Trophoblast cell (in vitro differentiated cells and primary cell): Measurements from ENCODE around the gene MPZL2.

Experiments
- DNase-seq, 2 donors: peaks; one replicate each; pipeline ENCODE4 v3.0.0-alpha.2; 2016
- H2AFZ ChIP-seq: 2 replicates; pipeline ENCODE4 v1.6.1; 2013; ENCODE audit warnings: low read length, moderate library complexity, mild to moderate bottlenecking; ENCODE audit not compliant: insufficient read depth, poor library complexity
- H2AK5ac ChIP-seq: 2 replicates; pipeline ENCODE4 v1.6.1; 2013; ENCODE audit warnings: mild to moderate bottlenecking, low read length
- H2BK120ac ChIP-seq: 2 replicates; pipeline ENCODE4 v1.6.1; 2013; ENCODE audit warnings: low read length, mild to moderate bottlenecking, moderate library complexity; ENCODE audit not compliant: insufficient read depth, poor library complexity
- H2BK12ac ChIP-seq: 2 replicates; pipeline ENCODE4 v1.6.1; 2013; ENCODE audit warnings: mild to moderate bottlenecking, low read length, moderate library complexity
- H2BK5ac ChIP-seq: 2 replicates; pipeline ENCODE4 v1.6.1; 2013; ENCODE audit warnings: low read length, low read depth, moderate library complexity, mild to moderate bottlenecking; ENCODE audit not compliant: poor library complexity
- H3K14ac ChIP-seq: 2 replicates; pipeline ENCODE4 v1.6.1; 2013; ENCODE audit warnings: mild to moderate bottlenecking, low read length
- H3K18ac ChIP-seq: 2 replicates; pipeline ENCODE4 v1.6.1; 2013; ENCODE audit warnings: mild to moderate bottlenecking, low read length
- H3K23ac ChIP-seq: 2 replicates; pipeline ENCODE4 v1.6.1; 2013; ENCODE audit warnings: low read length
- H3K27ac ChIP-seq: 2 replicates; pipeline ENCODE4 v1.5.1; 2013; ENCODE audit warnings: low read depth, mild to moderate bottlenecking, inconsistent platforms, low read length, moderate library complexity
- H3K27me3 ChIP-seq: 2 replicates; pipeline ENCODE4 v1.6.1; 2013; ENCODE audit warnings: inconsistent platforms, mild to moderate bottlenecking, low read length, moderate library complexity; ENCODE audit not compliant: insufficient read depth
- H3K36me3 ChIP-seq, 2 experiments: 1 replicate in 1 of 2; 2 replicates in 1 of 2; pipeline ENCODE4 v1.6.1; 2013; ENCODE audit warnings: low read length in 2 of 2, mild to moderate bottlenecking in 2 of 2, moderate library complexity in 1 of 2; ENCODE audit not compliant: insufficient read depth in 2 of 2, control insufficient read depth in 1 of 2
- H3K4ac ChIP-seq: 2 replicates; pipeline ENCODE4 v1.6.1; 2013; ENCODE audit warnings: low read depth, mild to moderate bottlenecking, low read length, moderate library complexity
- H3K4me1 ChIP-seq, 2 experiments: 1 replicate in 1 of 2; 2 replicates in 1 of 2; pipeline ENCODE4 v1.6.1; 2013; ENCODE audit warnings: low read length in 2 of 2, mild to moderate bottlenecking in 2 of 2, moderate library complexity in 1 of 2; ENCODE audit not compliant: insufficient read depth in 2 of 2, control insufficient read depth in 1 of 2
- H3K4me2 ChIP-seq: 2 replicates; pipeline ENCODE4 v1.6.1; 2013; ENCODE audit warnings: inconsistent platforms, mild to moderate bottlenecking, low read length, moderate library complexity
- H3K4me3 ChIP-seq: 2 replicates; pipeline ENCODE4 v1.5.1; 2013; ENCODE audit warnings: mild to moderate bottlenecking, low read depth, low read length, inconsistent platforms
- H3K79me1 ChIP-seq: one replicate; pipeline ENCODE4 v1.6.1; 2013; ENCODE audit warnings: low read length
- H3K79me2 ChIP-seq: 2 replicates; pipeline ENCODE4 v1.6.1; 2013; ENCODE audit warnings: low read length, mild to moderate bottlenecking; ENCODE audit not compliant: control insufficient read depth, insufficient read depth, poor library complexity
- H3K9ac ChIP-seq: 2 replicates; pipeline ENCODE4 v1.6.1; 2013; ENCODE audit warnings: mild to moderate bottlenecking, low read length
- H3K9me3 ChIP-seq: 2 replicates; pipeline ENCODE4 v1.6.1; 2013; ENCODE audit warnings: low read depth, mild to moderate bottlenecking, control low read depth, inconsistent platforms, low read length; ENCODE audit not compliant: insufficient read depth
- H4K12ac ChIP-seq: 2 replicates; pipeline ENCODE4 v1.6.1; 2013; ENCODE audit warnings: low read depth, mild to moderate bottlenecking, low read length, moderate library complexity
- H4K8ac ChIP-seq: 2 replicates; pipeline ENCODE4 v1.6.1; 2013; ENCODE audit warnings: low read depth, mild to moderate bottlenecking, low read length, moderate library complexity
- H4K91ac ChIP-seq: one replicate; pipeline ENCODE4 v1.6.1; 2013; ENCODE audit warnings: low read depth, mild to moderate bottlenecking, low read length, moderate library complexity
- WGBS: extraction: QIAGEN DNeasy Blood & Tissue Kit; methylation state at CpG from one replicate; pipeline ENCODE4 v1.1.7; 2013; ENCODE audit warnings: missing lambda C conversion rate; ENCODE audit not compliant: insufficient read length, insufficient coverage; ENCODE audit errors: extremely low coverage; 5-methylcytosine and 5-hydroxymethylcytosine counted together

The MPZL2 gene

GRCh38 chr11:118217575-118217974 lies 46.5 kb downstream of the MPZL2 start:
- H4K12ac ChIP-seq = no peak overlapping the region
- WGBS = no CpG with 5 or more reads among the region's 3 CpGs
- no peaks in the 10 kb centered on the region for H3K79me1 ChIP-seq
- H3K79me2 ChIP-seq = no peaks in the 10 kb centered on the region
- no peak overlapping the region for H4K91ac ChIP-seq
- no peak overlapping the region for H2BK5ac ChIP-seq
- H3K4me1 ChIP-seq = no peaks in the 10 kb centered on the region
- no peak overlapping the region for H2BK120ac ChIP-seq
- no peak overlapping the region for H3K4me2 ChIP-seq
- H2AFZ ChIP-seq = no peak overlapping the region
- H3K36me3 ChIP-seq = no peaks in the 10 kb centered on the region
- no peak overlapping the region for H3K14ac ChIP-seq
- H3K4ac ChIP-seq = no peak overlapping the region
- no peak overlapping the region for H3K23ac ChIP-seq
- no peaks in the 10 kb centered on the region for H3K27me3 ChIP-seq
- H3K9ac ChIP-seq = no peak overlapping the region
- no peaks in the 10 kb centered on the region for H3K9me3 ChIP-seq
- no peak overlapping the region for H4K8ac ChIP-seq
- H2AK5ac ChIP-seq = no peak overlapping the region
- DNase-seq = no peak
- H2BK12ac ChIP-seq = no peak overlapping the region
- H3K27ac ChIP-seq = no peak overlapping the region
- H3K4me3 ChIP-seq = no peak overlapping the region
- no peak overlapping the region for H3K18ac ChIP-seq

DNA sequence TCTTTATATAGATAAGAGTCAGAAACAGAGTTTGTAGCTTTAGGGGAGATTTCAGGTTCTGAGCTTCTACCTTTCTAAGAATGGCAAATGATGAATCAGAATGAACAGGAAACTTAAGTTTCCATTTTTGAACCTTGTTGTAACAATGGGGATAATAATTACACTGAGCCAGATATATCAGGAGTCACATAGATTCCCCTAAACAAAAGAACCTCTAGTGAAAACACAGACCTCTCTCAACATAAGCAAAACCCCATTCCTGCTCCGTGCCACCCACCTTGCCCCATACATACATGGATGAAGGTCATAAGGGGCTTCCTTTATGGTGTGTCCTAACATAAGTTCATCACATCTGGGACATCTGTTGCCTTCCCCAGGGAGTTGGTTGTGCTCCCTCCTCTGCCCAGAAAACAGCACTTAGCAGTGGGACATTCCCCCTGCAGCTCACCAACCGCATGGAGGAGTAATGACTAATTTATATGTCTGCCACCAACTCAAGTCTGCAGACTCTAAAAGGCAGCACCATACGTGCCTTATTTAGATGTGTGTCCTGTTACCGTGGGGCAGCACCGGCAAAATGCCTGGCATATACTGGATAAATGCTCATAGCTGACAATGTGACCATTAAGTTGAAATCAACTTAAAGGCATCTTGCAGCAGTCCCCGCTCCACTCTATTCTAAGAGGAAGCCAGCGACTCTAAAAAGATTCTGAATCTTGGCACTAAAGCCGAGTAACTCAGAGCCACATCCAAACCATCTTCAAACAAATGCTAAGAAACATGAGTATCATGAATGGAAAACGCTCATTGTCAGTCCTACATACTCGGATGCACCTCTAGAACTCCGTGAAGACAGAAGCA lies 47.2 kb downstream of the MPZL2 start:
- no peak overlapping the region for H3K14ac ChIP-seq
- no peak overlapping the region for H3K9ac ChIP-seq
- no peaks in the 10 kb centered on the region for H3K9me3 ChIP-seq
- H3K18ac ChIP-seq = no peak overlapping the region
- H3K4me2 ChIP-seq = no peak overlapping the region
- H3K36me3 ChIP-seq = no peaks in the 10 kb centered on the region
- no peak overlapping the region for H3K4me3 ChIP-seq
- no peak overlapping the region for H2BK120ac ChIP-seq
- H4K8ac ChIP-seq = no peak overlapping the region
- H2BK5ac ChIP-seq = no peak overlapping the region
- H3K79me2 ChIP-seq = no peaks in the 10 kb centered on the region
- DNase-seq = no peak
- H3K27ac ChIP-seq = no peak overlapping the region
- H2BK12ac ChIP-seq = no peak overlapping the region
- no peak overlapping the region for H3K4ac ChIP-seq
- no peaks in the 10 kb centered on the region for H3K79me1 ChIP-seq
- no peak overlapping the region for H4K91ac ChIP-seq
- WGBS = no CpG with 5 or more reads among the region's 11 CpGs
- H2AK5ac ChIP-seq = no peak overlapping the region
- no peak overlapping the region for H3K23ac ChIP-seq
- H4K12ac ChIP-seq = no peak overlapping the region
- no peaks in the 10 kb centered on the region for H3K27me3 ChIP-seq
- H3K4me1 ChIP-seq = no peaks in the 10 kb centered on the region
- H2AFZ ChIP-seq = no peak overlapping the region

- Histone ChIP-seq H3K27ac (no peak overlapping the region), H2AFZ (no peak overlapping the region), H3K4me1 (peaks cover 0 to 2% of the 10 kb centered on the region in 2 experiments), H3K9ac (no peak overlapping the region), H2AK5ac (no peak overlapping the region), H4K12ac (no peak overlapping the region), H3K4me3 (no peak overlapping the region), H2BK12ac (no peak overlapping the region), H2BK5ac (no peak overlapping the region), H3K27me3 (no peaks in the 10 kb centered on the region), H3K4ac (no peak overlapping the region), H3K14ac (no peak overlapping the region), H3K79me1 (no peaks in the 10 kb centered on the region), H3K18ac (no peak overlapping the region), H3K23ac (no peak overlapping the region), H2BK120ac (no peak overlapping the region), H3K4me2 (no peak overlapping the region), H3K36me3 (no peaks in the 10 kb centered on the region), H3K9me3 (no peaks in the 10 kb centered on the region), H4K8ac (no peak overlapping the region), H3K79me2 (no peaks in the 10 kb centered on the region), H4K91ac (no peak overlapping the region)
- no CpG with 5 or more reads among the region's 7 CpGs for WGBS
- no peak for DNase-seq
Measured at GRCh38 chr11:118215765-118216164, 48.3 kb downstream of the MPZL2 start.

DNA sequence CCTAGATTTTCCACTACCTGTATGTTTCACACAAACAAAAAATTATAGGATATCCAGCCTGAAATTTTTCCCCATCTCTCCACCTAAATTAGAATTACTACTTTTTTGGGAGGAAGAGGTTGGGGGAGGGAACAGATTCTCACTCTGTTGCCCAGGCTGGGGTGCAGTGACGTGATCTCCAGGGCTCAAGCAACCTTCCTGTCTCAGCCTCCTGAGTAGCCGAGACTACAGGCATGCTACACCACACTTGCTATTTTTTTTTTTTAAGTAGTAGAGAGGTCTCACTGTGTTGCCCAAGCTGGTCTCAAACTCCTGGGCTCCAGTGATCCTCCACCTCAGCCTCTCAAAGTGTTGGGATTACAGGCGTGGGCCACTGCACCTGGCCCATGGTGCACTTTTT lies 48.8 kb downstream of the MPZL2 start:
- no peaks in the 10 kb centered on the region for H3K79me1 ChIP-seq
- no peaks in the 10 kb centered on the region for H3K27me3 ChIP-seq
- H3K4me3 ChIP-seq = no peak overlapping the region
- no peak overlapping the region for H2AK5ac ChIP-seq
- H3K14ac ChIP-seq = no peak overlapping the region
- H2BK12ac ChIP-seq = no peak overlapping the region
- H4K12ac ChIP-seq = no peak overlapping the region
- H3K18ac ChIP-seq = no peak overlapping the region
- no CpG with 5 or more reads among the region's 3 CpGs for WGBS
- no peak overlapping the region for H3K23ac ChIP-seq
- H3K27ac ChIP-seq = no peak overlapping the region
- H4K8ac ChIP-seq = no peak overlapping the region
- no peaks in the 10 kb centered on the region for H3K9me3 ChIP-seq
- H2BK120ac ChIP-seq = no peak overlapping the region
- H3K4me2 ChIP-seq = no peak overlapping the region
- no peaks in the 10 kb centered on the region for H3K36me3 ChIP-seq
- H4K91ac ChIP-seq = no peak overlapping the region
- H2AFZ ChIP-seq = no peak overlapping the region
- DNase-seq = no peak
- H3K4ac ChIP-seq = no peak overlapping the region
- peaks cover 0 to 2% of the 10 kb centered on the region in 2 experiments for H3K4me1 ChIP-seq
- no peaks in the 10 kb centered on the region for H3K79me2 ChIP-seq
- H2BK5ac ChIP-seq = no peak overlapping the region
- no peak overlapping the region for H3K9ac ChIP-seq
